ENCODE data around the gene SYT2. TPM values are rescaled to one million over a fixed set of nuclear protein-coding genes. Genes with fewer than 3 reads are reported as not detected.

The SYT2 gene
- polyA plus RNA-seq, 1 of the 3 experiments (the other 2 are of a cell fraction) = 0.03 TPM

- TF ChIP-seq FOSL2 (IDR thresholded peaks at IDR 0.05; ENCODE audit: borderline replicate concordance, low read depth) (no peak), ZBTB33 (IDR thresholded peaks at IDR 0.05; ENCODE audit: borderline replicate concordance, low read depth) (no peak), EZH2phosphoT487 (IDR thresholded peaks at IDR 0.05; ENCODE audit: borderline replicate concordance, low read depth) (no peak), TAF1 (IDR thresholded peaks at IDR 0.05; ENCODE audit: borderline replicate concordance, low read depth, low read length) (no peak)
Measured at GRCh38 chr1:202702088-202702487, 8.2 kb downstream of the SYT2 start (continued).

GRCh38 chr1:202701200-202701599, 9.1 kb downstream of the SYT2 start:
- Histone ChIP-seq H3K79me2 (ENCODE audit: insufficient read depth) (no peaks in the 10 kb centered on the region), H3K4me3 (ENCODE audit: low read depth in 2 of 2, low read length in 1 of 2) (no peak overlapping the region), H3K36me3 (replicated peaks in 1 of 2; ENCODE audit: control insufficient read depth in 1 of 2, insufficient read depth in 2 of 2, low read length in 1 of 2) (no peaks in the 10 kb centered on the region), H3K9me2 (no peaks in the 10 kb centered on the region), H3K4me2 (no peak overlapping the region), H2AFZ (ENCODE audit: low read depth) (no peak overlapping the region), H3K9me3 (no peaks in the 10 kb centered on the region), H3K9ac (no peak overlapping the region), H3K4me1 (ENCODE audit: control insufficient read depth in 1 of 2, insufficient read depth in 2 of 2, low read depth in 1 of 2, low read length in 1 of 2) (peaks cover 0 to 9% of the 10 kb centered on the region in 2 experiments; a peak in 1 of 4 replicates), H3K27ac (ENCODE audit: low read depth in 2 of 2, low read length in 1 of 2) (no peak overlapping the region), H3K27me3 (ENCODE audit: insufficient read depth) (peaks cover 61% of the 10 kb centered on the region), H3F3A (replicated peaks; ENCODE audit: insufficient read depth) (no peaks in the 10 kb centered on the region), H4K20me1 (ENCODE audit: insufficient read depth) (no peaks in the 10 kb centered on the region)
- POLR2A ChIA-PET = no interaction called here
- CTCF ChIA-PET = interaction anchor here (1.1 to 6.2 kb wide), 5 partner anchors 9 to 41 kb away, joined by 3 to 41 read pairs (median 4); no protein-coding TSS in a partner anchor
- TF ChIP-seq EP300 (IDR thresholded peaks at IDR 0.05; ENCODE audit: borderline replicate concordance in 1 of 2, low read depth in 1 of 2, low read length in 1 of 2) = no peak
- no peak for DNase-seq
- 64% methylated on average over 3 of the region's 3 CpGs for WGBS (ENCODE audit: low lambda C conversion rate)

GRCh38 chr1:202700061-202700460, 10.2 kb downstream of the SYT2 start:
- POLR2A ChIA-PET = no interaction called here
- H3K4me2 ChIP-seq = no peak overlapping the region
- 33% methylated on average over 5 of the region's 5 CpGs for WGBS (ENCODE audit: low lambda C conversion rate)
- H3K36me3 ChIP-seq (replicated peaks in 1 of 2; ENCODE audit: control insufficient read depth in 1 of 2, insufficient read depth in 2 of 2, low read length in 1 of 2) = no peaks in the 10 kb centered on the region
- H3K9me3 ChIP-seq = no peaks in the 10 kb centered on the region
- H4K20me1 ChIP-seq (ENCODE audit: insufficient read depth) = no peaks in the 10 kb centered on the region
- peaks cover 0 to 9% of the 10 kb centered on the region in 2 experiments; a peak in 1 of 4 replicates for H3K4me1 ChIP-seq (ENCODE audit: control insufficient read depth in 1 of 2, insufficient read depth in 2 of 2, low read depth in 1 of 2, low read length in 1 of 2)
- H3K27me3 ChIP-seq (ENCODE audit: insufficient read depth) = peaks cover 50% of the 10 kb centered on the region
- no peak overlapping the region for H3K4me3 ChIP-seq (ENCODE audit: low read depth in 2 of 2, low read length in 1 of 2)
- no peaks in the 10 kb centered on the region for H3F3A ChIP-seq (replicated peaks; ENCODE audit: insufficient read depth)
- DNase-seq = no peak
- H3K79me2 ChIP-seq (ENCODE audit: insufficient read depth) = no peaks in the 10 kb centered on the region
- H3K9ac ChIP-seq = no peak overlapping the region
- no peaks in the 10 kb centered on the region for H3K9me2 ChIP-seq
- CTCF ChIA-PET = interaction anchor here (0.5 to 6.2 kb wide), 6 partner anchors 8 to 20 kb away, joined by 3 to 41 read pairs (median 4); partner anchors contain the start of gene SYT2
- no peak for TF ChIP-seq CTCF (IDR thresholded peaks at IDR 0.05)
- no peak for TF ChIP-seq FOSL2 (IDR thresholded peaks at IDR 0.05; ENCODE audit: borderline replicate concordance, low read depth)
- TF ChIP-seq USF2 (IDR thresholded peaks at IDR 0.05; ENCODE audit: borderline replicate concordance, low read depth, low read length) = no peak
- no peak for TF ChIP-seq SIN3A (IDR thresholded peaks at IDR 0.05; ENCODE audit: borderline replicate concordance, low read depth, low read length)
- no peak for TF ChIP-seq POLR2AphosphoS5 (IDR thresholded peaks at IDR 0.05; ENCODE audit: low read depth, low read length)
- no peak for TF ChIP-seq JUND (IDR thresholded peaks at IDR 0.05)
- no peak overlapping the region for H3K27ac ChIP-seq (ENCODE audit: low read depth in 2 of 2, low read length in 1 of 2)
- H2AFZ ChIP-seq (ENCODE audit: low read depth) = no peak overlapping the region

Data from SK-N-SH (cell line).